Astrocyte (in vitro differentiated cells and primary cell): ENCODE data around the gene CABCOCO1.

Source experiments
- CTCF ChIP-seq: IDR thresholded peaks from 2 replicates; pipeline ENCODE4 v1.5.1; 2011; ENCODE audit warnings: low read depth, mild to moderate bottlenecking, inconsistent platforms, low read length, moderate library complexity; ENCODE audit not compliant: insufficient read depth
- EZH2 ChIP-seq: IDR thresholded peaks from 2 replicates; pipeline ENCODE4 v1.6.1; 2012; ENCODE audit warnings: mild to moderate bottlenecking, low read length, inconsistent platforms; ENCODE audit not compliant: insufficient read depth

GRCh38 chr10:61779950-61780659 is 117.4 kb downstream of the CABCOCO1 start:
- TF ChIP-seq CTCF (no peak), EZH2 (no peak)
